ENCODE measurements around the gene CDH8.
A peak's percentile ranks its signal among the peaks of the same experiment; 100 is the strongest.

The CDH8 gene

DNA sequence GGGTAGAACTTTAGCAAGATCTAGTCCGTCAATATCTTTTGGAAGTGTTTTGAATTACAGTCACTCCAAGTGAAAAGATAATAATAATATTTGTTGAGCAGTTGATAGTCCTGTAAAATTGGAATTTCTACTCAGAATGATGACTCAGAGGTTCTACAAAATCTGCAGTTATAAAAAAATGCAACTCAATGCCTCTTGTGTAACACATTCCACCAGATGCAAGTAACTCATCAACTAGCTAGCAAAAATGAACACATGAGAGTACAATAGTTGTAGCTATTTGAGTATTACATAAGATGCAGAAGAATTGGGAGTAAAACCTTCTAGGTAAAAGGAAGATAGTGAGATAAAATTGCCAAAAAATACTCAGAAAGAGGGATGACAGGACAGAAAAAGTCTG, 177.2 kb downstream of the CDH8 start:
- Histone ChIP-seq H2BK120ac (ENCODE audit: low read depth, low read length) (no peak overlapping the region), H3K4me3 (ENCODE audit: low read length in 2 of 2) (no peak overlapping the region), H2BK15ac (ENCODE audit: low read length) (no peak overlapping the region), H3K9me3 (replicated peaks in 1 of 2; ENCODE audit: control insufficient read depth in 2 of 2, insufficient read depth in 1 of 2, low read depth in 1 of 2, low read length in 2 of 2) (no peaks in the 10 kb centered on the region), H3K14ac (ENCODE audit: low read length) (no peak overlapping the region), H2AK5ac (ENCODE audit: low read depth, low read length) (no peak overlapping the region), H3K27me3 (ENCODE audit: control insufficient read depth in 3 of 3, insufficient read depth in 3 of 3, low read depth in 1 of 3, low read length in 3 of 3) (no peaks in the 10 kb centered on the region), H2AFZ (ENCODE audit: low read length) (no peak overlapping the region), H3K27ac (replicated peaks; ENCODE audit: low read length) (no peak overlapping the region), H3K4me2 (ENCODE audit: insufficient read depth, low read length, poor library complexity, severe bottlenecking) (no peak overlapping the region), H3K36me3 (replicated peaks in 1 of 2; ENCODE audit: control insufficient read depth in 2 of 2, insufficient read depth in 2 of 2, low read length in 2 of 2) (no peaks in the 10 kb centered on the region), H3K4ac (ENCODE audit: low read length) (no peak overlapping the region), H3K79me1 (ENCODE audit: low read depth, low read length) (no peaks in the 10 kb centered on the region), H4K8ac (ENCODE audit: low read depth, low read length) (no peak overlapping the region), H3K9ac (ENCODE audit: low read depth, low read length, poor library complexity) (no peak overlapping the region), H3K23ac (ENCODE audit: low read depth, low read length, poor library complexity) (no peak overlapping the region), H3K18ac (ENCODE audit: low read length) (no peak overlapping the region), H3K4me1 (ENCODE audit: control insufficient read depth in 2 of 2, insufficient read depth in 1 of 2, low read depth in 1 of 2, low read length in 2 of 2) (peaks cover 2 to 6% of the 10 kb centered on the region in 2 donors), H4K91ac (ENCODE audit: low read depth, low read length, poor library complexity) (no peak overlapping the region), H2BK5ac (ENCODE audit: low read length) (no peak overlapping the region), H2BK12ac (ENCODE audit: low read length) (no peak overlapping the region)
- DNase-seq (ENCODE audit: low spot score): no peak
- no CpG with 5 or more reads among the region's 1 CpG for WGBS, 2 donors (ENCODE audit: extremely low coverage in 2 of 2, insufficient read length in 2 of 2, insufficient replicate concordance in 1 of 2)

DNA sequence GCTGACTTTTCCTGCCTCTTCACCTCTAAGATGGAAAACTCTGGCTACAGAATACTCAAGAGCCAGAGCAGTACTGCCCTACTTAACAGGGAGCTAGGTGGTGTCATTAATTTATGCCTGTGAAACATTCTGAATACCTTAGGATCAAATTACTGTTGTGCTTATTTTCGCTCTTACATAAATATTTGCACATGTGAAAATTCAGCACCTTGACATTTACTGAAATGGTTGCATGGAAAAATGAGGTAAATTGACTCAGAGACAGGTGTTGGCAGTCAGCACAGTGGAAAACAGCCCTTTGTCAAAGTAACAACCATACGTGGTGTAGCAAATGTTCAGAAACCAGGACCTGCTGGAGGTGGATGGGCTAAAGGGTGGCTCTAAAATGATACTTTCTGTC, 193.6 kb downstream of the CDH8 start:
- H3K23ac ChIP-seq (ENCODE audit: low read depth, low read length, poor library complexity): no peak overlapping the region
- no peak overlapping the region for H3K4me2 ChIP-seq (ENCODE audit: insufficient read depth, low read length, poor library complexity, severe bottlenecking)
- H3K36me3 ChIP-seq (replicated peaks in 1 of 2; ENCODE audit: control insufficient read depth in 2 of 2, insufficient read depth in 2 of 2, low read length in 2 of 2): no peaks in the 10 kb centered on the region
- no peak overlapping the region for H3K18ac ChIP-seq (ENCODE audit: low read length)
- no peak overlapping the region for H3K9ac ChIP-seq (ENCODE audit: low read depth, low read length, poor library complexity)
- no peak overlapping the region for H3K4ac ChIP-seq (ENCODE audit: low read length)
- no peak overlapping the region for H2AFZ ChIP-seq (ENCODE audit: low read length)
- H3K27me3 ChIP-seq (ENCODE audit: control insufficient read depth in 3 of 3, insufficient read depth in 3 of 3, low read depth in 1 of 3, low read length in 3 of 3): no peaks in the 10 kb centered on the region
- H3K27ac ChIP-seq (replicated peaks; ENCODE audit: low read length): no peak overlapping the region
- H2BK12ac ChIP-seq (ENCODE audit: low read length): no peak overlapping the region
- no peaks in the 10 kb centered on the region for H3K79me1 ChIP-seq (ENCODE audit: low read depth, low read length)
- H3K14ac ChIP-seq (ENCODE audit: low read length): no peak overlapping the region
- H2BK5ac ChIP-seq (ENCODE audit: low read length): no peak overlapping the region
- H4K8ac ChIP-seq (ENCODE audit: low read depth, low read length): no peak overlapping the region
- no peak overlapping the region for H2BK120ac ChIP-seq (ENCODE audit: low read depth, low read length)
- no peak overlapping the region for H3K4me3 ChIP-seq (ENCODE audit: low read length in 2 of 2)
- H3K4me1 ChIP-seq (ENCODE audit: control insufficient read depth in 2 of 2, insufficient read depth in 1 of 2, low read depth in 1 of 2, low read length in 2 of 2): peaks cover 4 to 14% of the 10 kb centered on the region in 2 donors
- WGBS, 2 donors (ENCODE audit: extremely low coverage in 2 of 2, insufficient read length in 2 of 2, insufficient replicate concordance in 1 of 2): no CpG with 5 or more reads among the region's 2 CpGs
- H4K91ac ChIP-seq (ENCODE audit: low read depth, low read length, poor library complexity): no peak overlapping the region
- no peaks in the 10 kb centered on the region for H3K9me3 ChIP-seq (replicated peaks in 1 of 2; ENCODE audit: control insufficient read depth in 2 of 2, insufficient read depth in 1 of 2, low read depth in 1 of 2, low read length in 2 of 2)
- no peak overlapping the region for H2AK5ac ChIP-seq (ENCODE audit: low read depth, low read length)
- no peak overlapping the region for H2BK15ac ChIP-seq (ENCODE audit: low read length)
- no peak for DNase-seq (ENCODE audit: low spot score)

DNA sequence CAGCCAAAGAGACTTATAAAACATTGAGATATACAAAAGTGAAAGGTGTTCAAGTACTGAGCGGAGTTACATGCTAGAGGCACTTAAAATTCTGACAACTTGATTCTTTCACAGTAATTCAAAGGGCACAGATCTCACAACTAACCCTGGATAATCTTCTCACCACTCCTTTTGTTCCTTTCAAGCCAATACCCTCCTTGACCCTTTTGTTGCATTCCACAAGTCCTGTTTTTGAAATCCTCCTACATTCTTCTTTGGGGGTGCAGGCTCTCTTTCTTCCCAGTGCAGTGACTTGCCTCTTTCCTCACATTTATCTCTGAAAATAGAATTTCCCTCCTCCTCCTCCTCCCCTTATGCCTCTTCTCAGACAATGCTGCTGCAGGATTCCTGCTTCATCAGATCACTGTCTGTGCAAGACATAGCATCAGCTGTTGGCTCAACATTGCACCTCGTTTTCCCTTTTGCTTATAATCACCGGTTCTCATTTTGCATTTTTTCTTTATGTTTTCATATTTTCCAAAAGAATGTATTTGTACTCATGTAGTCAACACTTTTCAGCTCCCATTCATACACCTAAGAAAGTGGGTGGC, 199.3 kb downstream of the CDH8 start:
- H2BK15ac ChIP-seq (ENCODE audit: low read length): no peak overlapping the region
- no peak overlapping the region for H2AK5ac ChIP-seq (ENCODE audit: low read depth, low read length)
- H2AFZ ChIP-seq (ENCODE audit: low read length): peak overlapping the region; percentile 30
- H3K4me2 ChIP-seq (ENCODE audit: insufficient read depth, low read length, poor library complexity, severe bottlenecking): peak overlapping the region; percentile 29
- H3K9ac ChIP-seq (ENCODE audit: low read depth, low read length, poor library complexity): no peak overlapping the region
- DNase-seq (ENCODE audit: low spot score): peak; percentile 80
- no peak overlapping the region for H3K14ac ChIP-seq (ENCODE audit: low read length)
- H3K23ac ChIP-seq (ENCODE audit: low read depth, low read length, poor library complexity): no peak overlapping the region
- H2BK120ac ChIP-seq (ENCODE audit: low read depth, low read length): no peak overlapping the region
- no peak overlapping the region for H4K8ac ChIP-seq (ENCODE audit: low read depth, low read length)
- H2BK12ac ChIP-seq (ENCODE audit: low read length): no peak overlapping the region
- no peak overlapping the region for H3K4ac ChIP-seq (ENCODE audit: low read length)
- no peak overlapping the region for H2BK5ac ChIP-seq (ENCODE audit: low read length)
- peak overlapping the region; percentile 75 for H3K27ac ChIP-seq (replicated peaks; ENCODE audit: low read length)
- H3K18ac ChIP-seq (ENCODE audit: low read length): no peak overlapping the region
- no CpG with 5 or more reads among the region's 3 CpGs for WGBS, 2 donors (ENCODE audit: extremely low coverage in 2 of 2, insufficient read length in 2 of 2, insufficient replicate concordance in 1 of 2)
- no peaks in the 10 kb centered on the region for H3K9me3 ChIP-seq (replicated peaks in 1 of 2; ENCODE audit: control insufficient read depth in 2 of 2, insufficient read depth in 1 of 2, low read depth in 1 of 2, low read length in 2 of 2)
- peaks cover 16 to 28% of the 10 kb centered on the region in 2 donors for H3K4me1 ChIP-seq (ENCODE audit: control insufficient read depth in 2 of 2, insufficient read depth in 1 of 2, low read depth in 1 of 2, low read length in 2 of 2)
- no peaks in the 10 kb centered on the region for H3K79me1 ChIP-seq (ENCODE audit: low read depth, low read length)
- H4K91ac ChIP-seq (ENCODE audit: low read depth, low read length, poor library complexity): no peak overlapping the region
- H3K4me3 ChIP-seq (ENCODE audit: low read length in 2 of 2): no peak overlapping the region
- H3K27me3 ChIP-seq (ENCODE audit: control insufficient read depth in 3 of 3, insufficient read depth in 3 of 3, low read depth in 1 of 3, low read length in 3 of 3): no peaks in the 10 kb centered on the region
- H3K36me3 ChIP-seq (replicated peaks in 1 of 2; ENCODE audit: control insufficient read depth in 2 of 2, insufficient read depth in 2 of 2, low read length in 2 of 2): no peaks in the 10 kb centered on the region

DNA sequence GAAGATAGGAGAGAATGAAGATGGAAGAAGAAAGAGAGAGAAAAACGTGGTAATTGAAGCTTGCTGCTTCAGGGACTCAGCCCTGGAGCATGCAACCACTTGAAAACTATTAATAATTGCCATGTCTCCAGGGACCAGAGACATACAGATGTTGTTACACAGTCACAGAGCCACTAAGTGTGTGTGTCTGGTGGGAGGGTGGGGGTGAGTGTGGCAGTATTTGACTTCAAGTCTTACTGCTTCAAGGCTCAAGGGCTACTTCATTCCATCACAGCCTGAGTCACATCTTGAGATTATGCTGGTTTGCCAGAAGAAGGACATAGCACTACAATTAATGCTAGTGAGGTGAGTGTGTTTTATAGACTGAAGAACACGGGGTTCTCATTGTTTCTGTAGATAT, 202.2 kb downstream of the CDH8 start:
- Histone ChIP-seq H3K4me1 (ENCODE audit: control insufficient read depth in 2 of 2, insufficient read depth in 1 of 2, low read depth in 1 of 2, low read length in 2 of 2) (peaks cover 24 to 28% of the 10 kb centered on the region in 2 donors), H3K36me3 (replicated peaks in 1 of 2; ENCODE audit: control insufficient read depth in 2 of 2, insufficient read depth in 2 of 2, low read length in 2 of 2) (no peaks in the 10 kb centered on the region), H4K91ac (ENCODE audit: low read depth, low read length, poor library complexity) (no peak overlapping the region), H3K14ac (ENCODE audit: low read length) (no peak overlapping the region), H3K9me3 (replicated peaks in 1 of 2; ENCODE audit: control insufficient read depth in 2 of 2, insufficient read depth in 1 of 2, low read depth in 1 of 2, low read length in 2 of 2) (no peaks in the 10 kb centered on the region), H3K4me3 (ENCODE audit: low read length in 2 of 2) (no peak overlapping the region), H2BK5ac (ENCODE audit: low read length) (no peak overlapping the region), H2BK12ac (ENCODE audit: low read length) (no peak overlapping the region), H3K27ac (replicated peaks; ENCODE audit: low read length) (no peak overlapping the region), H3K4me2 (ENCODE audit: insufficient read depth, low read length, poor library complexity, severe bottlenecking) (no peak overlapping the region), H3K27me3 (ENCODE audit: control insufficient read depth in 3 of 3, insufficient read depth in 3 of 3, low read depth in 1 of 3, low read length in 3 of 3) (no peaks in the 10 kb centered on the region), H3K4ac (ENCODE audit: low read length) (no peak overlapping the region), H4K8ac (ENCODE audit: low read depth, low read length) (no peak overlapping the region), H2AFZ (ENCODE audit: low read length) (no peak overlapping the region), H3K9ac (ENCODE audit: low read depth, low read length, poor library complexity) (no peak overlapping the region), H2BK120ac (ENCODE audit: low read depth, low read length) (no peak overlapping the region), H3K18ac (ENCODE audit: low read length) (no peak overlapping the region), H2BK15ac (ENCODE audit: low read length) (no peak overlapping the region), H3K23ac (ENCODE audit: low read depth, low read length, poor library complexity) (no peak overlapping the region), H2AK5ac (ENCODE audit: low read depth, low read length) (no peak overlapping the region), H3K79me1 (ENCODE audit: low read depth, low read length) (no peaks in the 10 kb centered on the region)
- no peak for DNase-seq (ENCODE audit: low spot score)
- WGBS, 2 donors (ENCODE audit: extremely low coverage in 2 of 2, insufficient read length in 2 of 2, insufficient replicate concordance in 1 of 2): 100% methylated on average over 1 of the region's 2 CpGs; no CpG with 5 or more reads in 1 of the 2 donors
